HG03175 (cell line): ENCODE data around the gene APOBEC2.

ENCODE experiments used
- ATAC-seq: cut with Tn5 transposase; IDR thresholded peaks from one replicate; pipeline ENCODE4 v1.9.1; 2021; ENCODE audit warnings: mild to moderate bottlenecking, moderate library complexity; ENCODE audit not compliant: unreplicated experiment

The APOBEC2 gene

GRCh38 chr6:41083072-41083471, 30.1 kb downstream of the APOBEC2 start:
- ATAC-seq: no peak

GRCh38 chr6:41085182-41085581, 32.2 kb downstream of the APOBEC2 start:
- ATAC-seq: no peak

GRCh38 chr6:41088451-41088850, 35.4 kb downstream of the APOBEC2 start:
- no peak for ATAC-seq

GRCh38 chr6:41090841-41091761, 38.1 kb downstream of the APOBEC2 start:
- no peak for ATAC-seq

GRCh38 chr6:41092421-41093140, 39.6 kb downstream of the APOBEC2 start:
- ATAC-seq: no peak

GRCh38 chr6:41093729-41094128, 40.7 kb downstream of the APOBEC2 start:
- no peak for ATAC-seq

- ATAC-seq: no peak
Measured at GRCh38 chr6:41097467-41098090, 44.6 kb downstream of the APOBEC2 start.

GRCh38 chr6:41098366-41098765, 45.4 kb downstream of the APOBEC2 start:
- no peak for ATAC-seq

- ATAC-seq: no peak
Measured at GRCh38 chr6:41100871-41101287, 47.9 kb downstream of the APOBEC2 start.

GRCh38 chr6:41103847-41104246, 50.8 kb downstream of the APOBEC2 start:
- no peak for ATAC-seq

- no peak for ATAC-seq
Measured at GRCh38 chr6:41111017-41111416, 58.0 kb downstream of the APOBEC2 start.
